SK-N-SH treated with all-trans-retinoic acid at 6 μM for 48 hours (cell line): ENCODE results near the gene SLAMF8.
A peak's percentile ranks its signal among the peaks of the same experiment; 100 is the strongest.

Experiments
- ATAC-seq: fragments of 200-7000 bp; cut with Tn5 transposase; 3 replicates; pipeline ENCODE4 v1.9.1; 2020; ENCODE audit warnings: mild to moderate bottlenecking, moderate library complexity
- ARNTL ChIP-seq: fragments of 450-650 bp; formaldehyde crosslinking; IDR thresholded peaks from 2 replicates; pipeline ENCODE4 v1.5.0; 2020; ENCODE audit warnings: low read depth, mild to moderate bottlenecking, moderate library complexity, borderline replicate concordance
- BACH2 ChIP-seq: fragments of 250-450 bp; sonication (Bioruptor Pico); IDR thresholded peaks from 2 replicates; pipeline ENCODE4 v1.9.0; 2021; ENCODE audit warnings: mild to moderate bottlenecking, borderline replicate concordance
- CSDC2 ChIP-seq: fragments of 250-450 bp; sonication (Bioruptor Pico); IDR thresholded peaks from 2 replicates; pipeline ENCODE4 v1.5.0; 2020; ENCODE audit warnings: mild to moderate bottlenecking, moderate library complexity
- CSRNP3 ChIP-seq: fragments of 250-450 bp; sonication (Bioruptor Pico); IDR thresholded peaks from 2 replicates; pipeline ENCODE4 v1.5.1; 2021; ENCODE audit warnings: mild to moderate bottlenecking, moderate library complexity
- ESRRG ChIP-seq: fragments of 250-450 bp; sonication (Bioruptor Pico); IDR thresholded peaks from 2 replicates; pipeline ENCODE4 v1.6.1; 2021; ENCODE audit warnings: mild to moderate bottlenecking
- GLIS3 ChIP-seq: fragments of 250-450 bp; sonication (Bioruptor Pico); IDR thresholded peaks from 2 replicates; pipeline ENCODE4 v1.5.0; 2020; ENCODE audit warnings: mild to moderate bottlenecking, moderate library complexity
- ISL1 ChIP-seq: fragments of 250-450 bp; sonication (Bioruptor Pico); IDR thresholded peaks from 2 replicates; pipeline ENCODE4 v2.1.2; 2022; ENCODE audit warnings: mild to moderate bottlenecking, moderate library complexity
- OSR1 ChIP-seq: fragments of 250-450 bp; sonication (Bioruptor Pico); IDR thresholded peaks from 2 replicates; pipeline ENCODE4 v1.8.0; 2022; ENCODE audit warnings: moderate library complexity, mild to moderate bottlenecking, inconsistent platforms
- PATZ1 ChIP-seq: fragments of 250-450 bp; sonication (Bioruptor Pico); IDR thresholded peaks from 2 replicates; pipeline ENCODE4 v1.8.0; 2020; ENCODE audit warnings: mild to moderate bottlenecking, moderate library complexity, borderline replicate concordance
- POU6F1 ChIP-seq: fragments of 250-450 bp; sonication (Bioruptor Pico); IDR thresholded peaks from 2 replicates; pipeline ENCODE4 v1.8.0; 2021; ENCODE audit warnings: low read depth, mild to moderate bottlenecking, moderate library complexity, borderline replicate concordance
- PPARA ChIP-seq: fragments of 250-450 bp; sonication (Bioruptor Pico); IDR thresholded peaks from 2 replicates; pipeline ENCODE4 v1.5.0; 2020; ENCODE audit warnings: mild to moderate bottlenecking, borderline replicate concordance
- RARB ChIP-seq: fragments of 250-450 bp; sonication (Bioruptor Pico); IDR thresholded peaks from 2 replicates; pipeline ENCODE4 v1.8.0; 2021; ENCODE audit warnings: mild to moderate bottlenecking, moderate library complexity
- SNAI2 ChIP-seq: fragments of 250-450 bp; sonication (Bioruptor Pico); IDR thresholded peaks from 2 replicates; pipeline ENCODE4 v1.5.0; 2020; ENCODE audit warnings: mild to moderate bottlenecking, moderate library complexity
- TCF4 ChIP-seq: fragments of 250-450 bp; sonication (Bioruptor Pico); IDR thresholded peaks from 2 replicates; pipeline ENCODE4 v1.8.0; 2021; ENCODE audit warnings: mild to moderate bottlenecking, moderate library complexity, borderline replicate concordance
- TOX ChIP-seq: fragments of 250-450 bp; sonication (Bioruptor Pico); IDR thresholded peaks from 2 replicates; pipeline ENCODE4 v1.8.0; 2021; ENCODE audit warnings: mild to moderate bottlenecking, moderate library complexity, borderline replicate concordance
- TSHZ2 ChIP-seq: fragments of 250-450 bp; sonication (Bioruptor Pico); IDR thresholded peaks from 2 replicates; pipeline ENCODE4 v1.5.0; 2020; ENCODE audit warnings: mild to moderate bottlenecking, moderate library complexity
- ZC3H10 ChIP-seq: fragments of 250-450 bp; sonication (Bioruptor Pico); IDR thresholded peaks from 2 replicates; pipeline ENCODE4 v1.5.1; 2021; ENCODE audit warnings: mild to moderate bottlenecking, moderate library complexity
- ZFP3 ChIP-seq: fragments of 250-450 bp; sonication (Bioruptor Pico); IDR thresholded peaks from 2 replicates; pipeline ENCODE4 v1.5.0; 2020; ENCODE audit warnings: mild to moderate bottlenecking, moderate library complexity
- ZFP30 ChIP-seq: fragments of 450-650 bp; formaldehyde crosslinking; IDR thresholded peaks from 2 replicates; pipeline ENCODE4 v1.5.0; 2022; ENCODE audit warnings: mild to moderate bottlenecking, moderate library complexity
- ZNF565 ChIP-seq: fragments of 450-650 bp; formaldehyde crosslinking; conservative IDR thresholded peaks from 2 replicates; pipeline ENCODE4 v1.5.0; 2020; ENCODE audit warnings: low read depth, mild to moderate bottlenecking, moderate library complexity
- ZNF70 ChIP-seq: fragments of 450-650 bp; formaldehyde crosslinking; IDR thresholded peaks from 2 replicates; pipeline ENCODE4 v1.5.0; 2020; ENCODE audit warnings: mild to moderate bottlenecking, moderate library complexity
- ZNF8 ChIP-seq: fragments of 450-650 bp; formaldehyde crosslinking; IDR thresholded peaks from 2 replicates; pipeline ENCODE4 v1.5.0; 2020; ENCODE audit warnings: mild to moderate bottlenecking, moderate library complexity

SLAMF8 gene

GRCh38 chr1:159791461-159791860 lies 35.2 kb upstream of the SLAMF8 start:
- ATAC-seq, result no peak; the same call in 2 of the 3 replicates
- TF ChIP-seq POU6F1 (CRISPR knock-in tag) (no peak), BACH2 (CRISPR knock-in tag) (no peak), RARB (CRISPR knock-in tag) (no peak)

- no peak for TF ChIP-seq ZNF565 (CRISPR knock-in tag)
- TF ChIP-seq ZFP30 (CRISPR knock-in tag), result no peak
- no peak for TF ChIP-seq TSHZ2 (CRISPR knock-in tag)
- TF ChIP-seq ESRRG (CRISPR knock-in tag), result no peak
- TF ChIP-seq ZFP3 (CRISPR knock-in tag), result no peak
- no peak for TF ChIP-seq ZC3H10 (CRISPR knock-in tag)
- no peak for TF ChIP-seq ZNF70 (CRISPR knock-in tag)
- TF ChIP-seq BACH2 (CRISPR knock-in tag), result no peak
- no peak for TF ChIP-seq TCF4 (CRISPR knock-in tag)
- TF ChIP-seq RARB (CRISPR knock-in tag), result no peak
- no peak for TF ChIP-seq ZNF8 (CRISPR knock-in tag)
- no peak for TF ChIP-seq SNAI2 (CRISPR knock-in tag)
- no peak for TF ChIP-seq CSDC2
- TF ChIP-seq PATZ1 (CRISPR knock-in tag), result no peak
- no peak for TF ChIP-seq POU6F1 (CRISPR knock-in tag)
- no peak for TF ChIP-seq TOX
- TF ChIP-seq GLIS3 (CRISPR knock-in tag), result no peak
- TF ChIP-seq OSR1 (CRISPR knock-in tag), result no peak
- no peak for TF ChIP-seq ARNTL (CRISPR knock-in tag)
- no peak for ATAC-seq
Observed at GRCh38 chr1:159795534-159795933, 31.1 kb upstream of the SLAMF8 start.

- peak; percentile 97 for ATAC-seq
- no peak for TF ChIP-seq PPARA
- TF ChIP-seq ZFP3 (CRISPR knock-in tag), result no peak
- TF ChIP-seq ZNF70 (CRISPR knock-in tag), result no peak
- TF ChIP-seq ZNF8 (CRISPR knock-in tag), result no peak
- TF ChIP-seq CSDC2, result no peak
- no peak for TF ChIP-seq SNAI2 (CRISPR knock-in tag)
- no peak for TF ChIP-seq CSRNP3 (CRISPR knock-in tag)
- TF ChIP-seq ARNTL (CRISPR knock-in tag), result no peak
- no peak for TF ChIP-seq ISL1
- no peak for TF ChIP-seq TOX
- TF ChIP-seq ZC3H10 (CRISPR knock-in tag), result no peak
- no peak for TF ChIP-seq ZFP30 (CRISPR knock-in tag)
- TF ChIP-seq ZNF565 (CRISPR knock-in tag), result no peak
- no peak for TF ChIP-seq ESRRG (CRISPR knock-in tag)
- no peak for TF ChIP-seq TCF4 (CRISPR knock-in tag)
- TF ChIP-seq POU6F1 (CRISPR knock-in tag), result no peak
- TF ChIP-seq RARB (CRISPR knock-in tag), result no peak
Observed at GRCh38 chr1:159798893-159799292, 27.8 kb upstream of the SLAMF8 start.
